GM12891 (cell line): ENCODE data around the gene MRPL37.

Source experiments
- PAX5 ChIP-seq: IDR thresholded peaks from 2 replicates; pipeline ENCODE4 v1.6.1; 2011; ENCODE audit warnings: low read length, moderate library complexity, mild to moderate bottlenecking; ENCODE audit not compliant: insufficient read depth, severe bottlenecking
- POLR2A ChIP-seq: IDR thresholded peaks from 2 replicates; pipeline ENCODE4 v1.6.1; 2011; ENCODE audit warnings: low read depth, low read length, control low read depth
- POLR2AphosphoS5 ChIP-seq: IDR thresholded peaks from 2 replicates; pipeline ENCODE4 v1.6.1; 2011; ENCODE audit warnings: low read depth, low read length, control low read depth
- POU2F2 ChIP-seq: IDR thresholded peaks from 2 replicates; pipeline ENCODE4 v1.6.1; 2011; ENCODE audit warnings: low read depth, mild to moderate bottlenecking, control low read depth, low read length, moderate library complexity
- SPI1 ChIP-seq: IDR thresholded peaks from 2 replicates; pipeline ENCODE4 v1.6.1; 2011; ENCODE audit warnings: low read depth, low read length, control low read depth
- TAF1 ChIP-seq: IDR thresholded peaks from 2 replicates; pipeline ENCODE4 v1.6.1; 2011; ENCODE audit warnings: low read depth, low read length, control low read depth

- TF ChIP-seq SPI1 (no peak), POLR2A (no peak), TAF1 (no peak), POLR2AphosphoS5 (no peak), PAX5 (no peak), POU2F2 (no peak)
Observed at GRCh38 chr1:54227891-54228310, 27.9 kb downstream of the MRPL37 start.
